D341Med (cell line): ENCODE measurements around the gene GGA2.
"Not testable (repeated sequence)": the region's sequence is repeated elsewhere in the genome, so short reads cannot be mapped to it uniquely, and the experiment has no call there.

ENCODE experiments used
- DNase-seq: peaks from one replicate; pipeline ENCODE4 v3.0.0; 2012; ENCODE audit warnings: low spot score

GGA2 gene

GRCh38 chr16:23466162-23466885 is 44.0 kb downstream of the GGA2 start:
- no peak for DNase-seq

GRCh38 chr16:23465179-23465578 is 45.1 kb downstream of the GGA2 start:
- DNase-seq: no peak

- DNase-seq: no peak
Observed at GRCh38 chr16:23464196-23464595, 46.1 kb downstream of the GGA2 start.

GRCh38 chr16:23462994-23463393 is 47.3 kb downstream of the GGA2 start:
- DNase-seq: not testable (repeated sequence)

- DNase-seq: no peak
Observed at GRCh38 chr16:23453338-23454052, 56.8 kb downstream of the GGA2 start.

- DNase-seq: peak; percentile 88
Observed at GRCh38 chr16:23452572-23453337, 57.5 kb downstream of the GGA2 start, which contains the start of gene COG7. COG7 (minus strand) TSS chr16:23453189; CDS start chr16:23452994, 195 bp downstream.

GRCh38 chr16:23452221-23452571 is 58.1 kb downstream of the GGA2 start:
- DNase-seq: no peak

GRCh38 chr16:23448392-23448791 is 61.9 kb downstream of the GGA2 start:
- no peak for DNase-seq

- not testable (repeated sequence) for DNase-seq
Observed at GRCh38 chr16:23437542-23437941, 72.8 kb downstream of the GGA2 start.

GRCh38 chr16:23436951-23437350 is 73.3 kb downstream of the GGA2 start:
- DNase-seq: no peak

- DNase-seq: peak; percentile 78
Observed at GRCh38 chr16:23435500-23435899, 74.8 kb downstream of the GGA2 start.

GRCh38 chr16:23434380-23434779 is 75.9 kb downstream of the GGA2 start:
- DNase-seq: peak; percentile 60

GRCh38 chr16:23433261-23433920 is 76.9 kb downstream of the GGA2 start:
- no peak for DNase-seq

GRCh38 chr16:23432176-23433128 is 77.8 kb downstream of the GGA2 start:
- DNase-seq: no peak

- DNase-seq: no peak
Observed at GRCh38 chr16:23428351-23428750, 81.9 kb downstream of the GGA2 start.

GRCh38 chr16:23424292-23424958 is 85.9 kb downstream of the GGA2 start:
- DNase-seq: no peak

- DNase-seq: no peak
Observed at GRCh38 chr16:23423496-23424049, 86.7 kb downstream of the GGA2 start.

GRCh38 chr16:23420011-23420410 is 90.3 kb downstream of the GGA2 start:
- no peak for DNase-seq

- no peak for DNase-seq
Observed at GRCh38 chr16:23416816-23417215, 93.5 kb downstream of the GGA2 start.

- no peak for DNase-seq
Observed at GRCh38 chr16:23414731-23415130, 95.6 kb downstream of the GGA2 start.
